Endothelial cell (in vitro differentiated cells): ENCODE data around the gene ARID4A. TPM values are rescaled to one million over a fixed set of nuclear protein-coding genes. Genes with fewer than 3 reads are reported as not detected.
A peak's percentile ranks its signal among the peaks of the same experiment; 100 is the strongest.

Source experiments
- DNase-seq: peaks from one replicate; pipeline ENCODE4 v3.0.0; 2021; ENCODE audit warnings: low spot score
- H3K27ac Mint-ChIP-seq: one replicate; pipeline ENCODE4 v1.8.0; 2021; ENCODE audit warnings: mixed read lengths, inconsistent platforms; ENCODE audit not compliant: unreplicated experiment
- H3K27me3 Mint-ChIP-seq: one replicate; pipeline ENCODE4 v1.8.0; 2021; ENCODE audit warnings: mild to moderate bottlenecking, moderate library complexity, mixed read lengths, inconsistent platforms; ENCODE audit not compliant: unreplicated experiment
- H3K36me3 Mint-ChIP-seq: one replicate; pipeline ENCODE4 v1.8.0; 2021; ENCODE audit warnings: mild to moderate bottlenecking, low read depth, mixed read lengths, inconsistent platforms; ENCODE audit not compliant: unreplicated experiment
- H3K4me1 Mint-ChIP-seq: one replicate; pipeline ENCODE4 v1.8.0; 2021; ENCODE audit warnings: mild to moderate bottlenecking, mixed read lengths, inconsistent platforms; ENCODE audit not compliant: unreplicated experiment
- H3K4me3 Mint-ChIP-seq: one replicate; pipeline ENCODE4 v1.8.0; 2021; ENCODE audit warnings: mild to moderate bottlenecking, mixed read lengths, inconsistent platforms; ENCODE audit not compliant: unreplicated experiment
- H3K9me3 Mint-ChIP-seq: one replicate; pipeline ENCODE4 v1.8.0; 2021; ENCODE audit warnings: mixed read lengths, inconsistent platforms; ENCODE audit not compliant: unreplicated experiment
- total RNA-seq: library from RNA; stranded (reverse); fragmentation: NEBNext Ultra II Directional; extraction: Animal tissue kit (Norgen Biotek cat#: 25700); gene quantifications from one replicate; pipeline ENCODE4 v1.2.1, GENCODE V29; 2021; ENCODE audit not compliant: unreplicated experiment
- TF ChIP-seq, protein P1 (sequence below): fragments of 200-600 bp; sonication (generic); IDR thresholded peaks from one replicate; pipeline ENCODE4 v1.5.0; 2021; ENCODE audit warnings: antibody characterized with exemption; ENCODE audit not compliant: unreplicated experiment

ARID4A gene
- total RNA-seq, 1 donor from 2014 or later: 45.4 TPM

DNA sequence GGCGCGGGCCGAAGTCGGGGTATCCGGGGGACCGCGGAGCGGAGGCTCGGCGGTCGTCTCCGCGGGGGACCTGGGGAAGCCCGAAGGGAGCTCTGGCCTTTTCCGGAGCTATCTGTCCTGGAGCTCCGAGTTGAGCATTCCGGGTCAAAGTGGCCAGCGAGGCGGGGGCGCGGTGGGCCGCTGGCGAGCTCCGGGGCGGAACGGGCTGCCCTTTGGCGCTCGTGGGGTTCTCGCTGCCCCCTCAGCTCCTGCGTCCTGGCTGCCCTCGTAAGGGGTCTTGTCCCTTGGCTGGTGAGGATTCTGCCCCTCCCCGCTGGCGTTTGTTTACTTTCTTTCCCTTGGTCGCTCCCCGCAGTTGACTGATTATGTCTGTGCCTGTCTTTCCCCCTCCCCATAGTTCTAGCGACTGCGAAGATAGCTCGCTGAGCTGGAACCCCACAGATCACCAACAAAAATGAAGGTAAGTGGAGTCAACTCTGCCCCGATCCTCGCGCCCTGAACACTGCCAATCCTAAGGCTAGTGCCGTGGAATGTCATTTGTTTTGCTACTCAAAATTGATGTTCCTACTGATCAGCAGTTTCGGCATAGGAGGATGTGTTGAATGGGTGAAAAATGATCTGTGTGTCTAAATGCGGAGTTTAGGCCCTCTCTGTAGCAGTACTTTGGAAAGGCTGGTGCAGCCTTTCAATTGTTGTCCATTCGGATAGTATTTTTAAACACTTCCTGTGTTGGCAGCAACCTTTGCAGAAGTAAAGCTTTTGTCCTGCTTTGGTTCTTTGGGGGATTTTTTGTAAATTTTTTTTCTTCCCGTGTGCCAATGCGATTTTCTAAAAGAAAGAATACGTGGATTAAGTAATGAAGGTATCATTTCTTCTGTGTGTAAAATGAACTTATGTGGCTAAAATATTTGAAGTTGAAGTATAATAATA, 1.3 kb downstream of the ARID4A start:
- Mint-ChIP-seq H3K27me3 (peaks cover 6% of the 10 kb centered on the region), H3K27ac (peak overlapping the region; percentile 97), H3K4me3 (peak overlapping the region; percentile 100), H3K36me3 (peaks cover 19% of the 10 kb centered on the region), H3K4me1 (peaks cover 19% of the 10 kb centered on the region), H3K9me3 (no peaks in the 10 kb centered on the region)
- peak; percentile 36 for DNase-seq
- TF ChIP-seq, protein P1, sequence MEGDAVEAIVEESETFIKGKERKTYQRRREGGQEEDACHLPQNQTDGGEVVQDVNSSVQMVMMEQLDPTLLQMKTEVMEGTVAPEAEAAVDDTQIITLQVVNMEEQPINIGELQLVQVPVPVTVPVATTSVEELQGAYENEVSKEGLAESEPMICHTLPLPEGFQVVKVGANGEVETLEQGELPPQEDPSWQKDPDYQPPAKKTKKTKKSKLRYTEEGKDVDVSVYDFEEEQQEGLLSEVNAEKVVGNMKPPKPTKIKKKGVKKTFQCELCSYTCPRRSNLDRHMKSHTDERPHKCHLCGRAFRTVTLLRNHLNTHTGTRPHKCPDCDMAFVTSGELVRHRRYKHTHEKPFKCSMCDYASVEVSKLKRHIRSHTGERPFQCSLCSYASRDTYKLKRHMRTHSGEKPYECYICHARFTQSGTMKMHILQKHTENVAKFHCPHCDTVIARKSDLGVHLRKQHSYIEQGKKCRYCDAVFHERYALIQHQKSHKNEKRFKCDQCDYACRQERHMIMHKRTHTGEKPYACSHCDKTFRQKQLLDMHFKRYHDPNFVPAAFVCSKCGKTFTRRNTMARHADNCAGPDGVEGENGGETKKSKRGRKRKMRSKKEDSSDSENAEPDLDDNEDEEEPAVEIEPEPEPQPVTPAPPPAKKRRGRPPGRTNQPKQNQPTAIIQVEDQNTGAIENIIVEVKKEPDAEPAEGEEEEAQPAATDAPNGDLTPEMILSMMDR: no peak

DNA sequence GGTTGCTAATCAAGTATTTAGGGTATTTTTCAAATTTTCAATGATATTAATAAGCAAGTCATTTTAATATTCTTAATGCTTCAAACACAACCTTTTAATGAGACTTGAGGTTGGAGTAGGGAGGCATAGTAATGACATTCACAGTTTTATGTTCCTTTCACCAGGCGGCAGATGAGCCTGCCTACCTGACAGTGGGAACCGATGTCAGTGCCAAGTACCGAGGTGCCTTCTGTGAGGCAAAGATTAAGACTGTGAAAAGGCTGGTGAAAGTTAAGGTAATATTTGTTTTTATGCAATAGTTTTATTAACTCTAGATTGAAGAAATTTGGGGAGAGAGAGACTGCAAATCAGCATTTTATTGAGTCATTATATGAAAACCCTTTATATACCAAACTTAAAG, 3.1 kb downstream of the ARID4A start:
- Mint-ChIP-seq H3K4me3 (no peak overlapping the region), H3K27me3 (peaks cover 6% of the 10 kb centered on the region), H3K36me3 (peaks cover 19% of the 10 kb centered on the region), H3K9me3 (no peaks in the 10 kb centered on the region), H3K27ac (no peak overlapping the region), H3K4me1 (peaks cover 14% of the 10 kb centered on the region)
- TF ChIP-seq, protein P1: no peak
- DNase-seq: no peak

DNA sequence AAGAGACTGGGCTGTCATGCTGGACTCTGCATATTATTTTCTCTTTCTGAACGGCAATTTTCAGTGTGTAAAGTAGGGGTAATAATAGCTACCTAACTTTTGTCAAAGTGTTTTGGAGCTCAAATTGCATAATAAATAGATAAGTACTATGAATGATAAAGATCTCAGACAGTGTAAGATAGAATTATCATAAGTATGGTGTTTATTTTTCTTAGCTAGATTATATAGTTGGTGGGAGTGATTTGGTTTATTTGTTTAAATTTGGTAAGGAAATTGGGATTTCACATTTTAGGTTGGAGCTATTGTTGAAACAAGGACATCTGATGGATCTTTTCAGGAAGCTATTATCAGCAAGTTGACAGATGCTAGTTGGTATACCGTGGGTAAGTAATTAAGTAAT, 7.4 kb downstream of the ARID4A start:
- H3K27ac Mint-ChIP-seq: no peak overlapping the region
- H3K9me3 Mint-ChIP-seq: no peaks in the 10 kb centered on the region
- no peak overlapping the region for H3K4me3 Mint-ChIP-seq
- H3K36me3 Mint-ChIP-seq: peaks cover 23% of the 10 kb centered on the region
- no peak for DNase-seq
- TF ChIP-seq, protein P1: no peak
- H3K27me3 Mint-ChIP-seq: no peaks in the 10 kb centered on the region
- no peaks in the 10 kb centered on the region for H3K4me1 Mint-ChIP-seq

DNA sequence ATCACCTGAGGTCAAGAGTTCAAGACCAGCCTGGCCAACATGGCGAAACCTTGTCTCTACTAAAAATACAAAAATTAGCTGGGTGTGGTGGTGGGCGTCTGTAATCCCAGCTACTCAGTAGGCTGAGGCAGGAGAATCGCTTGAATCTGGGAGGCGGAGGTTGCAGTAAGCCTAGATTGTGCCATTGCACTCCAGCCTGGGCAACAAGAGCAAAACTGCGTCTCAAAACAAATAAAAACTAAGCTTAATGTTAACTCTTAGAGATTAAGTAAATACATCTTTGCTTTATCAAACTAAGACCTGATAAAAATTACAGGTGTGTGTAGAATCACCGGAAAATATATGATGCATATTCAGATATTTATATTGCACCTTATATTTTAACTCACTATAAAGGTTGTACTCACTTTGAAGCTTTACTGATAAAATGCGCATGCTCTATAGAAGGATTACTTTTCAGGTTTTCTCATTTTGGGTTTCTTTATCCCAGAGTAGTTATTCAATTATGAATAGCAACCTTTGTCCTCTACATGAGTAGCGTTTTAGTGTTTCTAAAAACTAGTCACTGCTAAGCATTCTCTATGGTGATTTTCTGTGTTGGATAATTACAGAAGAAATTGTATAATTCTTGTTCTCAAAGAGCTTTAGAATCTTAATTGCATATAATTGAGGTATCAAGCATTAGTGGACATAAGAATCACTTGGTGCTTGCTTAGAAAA, 9.4 kb downstream of the ARID4A start:
- no peaks in the 10 kb centered on the region for H3K4me1 Mint-ChIP-seq
- H3K36me3 Mint-ChIP-seq: peaks cover 20% of the 10 kb centered on the region
- H3K27me3 Mint-ChIP-seq: no peaks in the 10 kb centered on the region
- no peak for DNase-seq
- TF ChIP-seq, protein P1: no peak
- H3K27ac Mint-ChIP-seq: no peak overlapping the region
- H3K4me3 Mint-ChIP-seq: no peak overlapping the region
- no peaks in the 10 kb centered on the region for H3K9me3 Mint-ChIP-seq

DNA sequence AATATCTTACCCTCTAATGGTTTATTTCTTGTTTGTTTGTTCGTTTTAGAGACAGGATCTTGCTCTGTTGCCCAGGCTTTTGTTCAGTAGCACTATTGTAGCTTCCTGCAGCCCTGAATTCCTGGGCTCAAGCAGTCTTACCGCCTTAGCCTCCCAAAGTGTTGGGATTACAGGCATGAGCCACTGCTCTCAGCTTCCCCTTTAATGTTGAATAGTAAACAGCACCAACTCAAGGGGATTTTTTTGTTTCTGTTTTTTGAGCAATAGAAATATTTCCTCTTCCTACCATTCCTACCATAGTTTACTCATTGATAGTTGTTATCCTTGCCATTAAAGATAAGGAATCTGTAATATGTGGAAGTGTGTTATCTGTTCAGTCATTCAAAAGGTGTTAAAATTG, 10.7 kb downstream of the ARID4A start:
- DNase-seq: no peak
- H3K4me1 Mint-ChIP-seq: no peaks in the 10 kb centered on the region
- H3K27me3 Mint-ChIP-seq: no peaks in the 10 kb centered on the region
- H3K27ac Mint-ChIP-seq: peak overlapping the region; percentile 55
- H3K9me3 Mint-ChIP-seq: no peaks in the 10 kb centered on the region
- TF ChIP-seq, protein P1: no peak
- no peak overlapping the region for H3K4me3 Mint-ChIP-seq
- H3K36me3 Mint-ChIP-seq: peaks cover 20% of the 10 kb centered on the region
